SK-N-SH treated with all-trans-retinoic acid at 6 μM for 48 hours (cell line): Measurements from ENCODE around the gene CAMTA2.
"Not testable (repeated sequence)": the region's sequence is repeated elsewhere in the genome, so short reads cannot be mapped to it uniquely, and the experiment has no call there.

Experiments
- ATAC-seq: fragments of 200-7000 bp; cut with Tn5 transposase; 3 replicates; pipeline ENCODE4 v1.9.1; 2020; ENCODE audit warnings: mild to moderate bottlenecking, moderate library complexity
- ARNTL ChIP-seq: fragments of 450-650 bp; formaldehyde crosslinking; IDR thresholded peaks from 2 replicates; pipeline ENCODE4 v1.5.0; 2020; ENCODE audit warnings: low read depth, mild to moderate bottlenecking, moderate library complexity, borderline replicate concordance
- CREB5 ChIP-seq: fragments of 250-450 bp; sonication (Bioruptor Pico); IDR thresholded peaks from 2 replicates; pipeline ENCODE4 v1.5.1; 2020; ENCODE audit warnings: low read depth, mild to moderate bottlenecking, moderate library complexity
- CSDC2 ChIP-seq: fragments of 250-450 bp; sonication (Bioruptor Pico); IDR thresholded peaks from 2 replicates; pipeline ENCODE4 v1.5.0; 2020; ENCODE audit warnings: mild to moderate bottlenecking, moderate library complexity
- ESRRG ChIP-seq: fragments of 250-450 bp; sonication (Bioruptor Pico); IDR thresholded peaks from 2 replicates; pipeline ENCODE4 v1.6.1; 2021; ENCODE audit warnings: mild to moderate bottlenecking
- PATZ1 ChIP-seq: fragments of 250-450 bp; sonication (Bioruptor Pico); IDR thresholded peaks from 2 replicates; pipeline ENCODE4 v1.8.0; 2020; ENCODE audit warnings: mild to moderate bottlenecking, moderate library complexity, borderline replicate concordance
- POU6F1 ChIP-seq: fragments of 250-450 bp; sonication (Bioruptor Pico); IDR thresholded peaks from 2 replicates; pipeline ENCODE4 v1.8.0; 2021; ENCODE audit warnings: low read depth, mild to moderate bottlenecking, moderate library complexity, borderline replicate concordance
- PPARA ChIP-seq: fragments of 250-450 bp; sonication (Bioruptor Pico); IDR thresholded peaks from 2 replicates; pipeline ENCODE4 v1.5.0; 2020; ENCODE audit warnings: mild to moderate bottlenecking, borderline replicate concordance
- RARB ChIP-seq: fragments of 250-450 bp; sonication (Bioruptor Pico); IDR thresholded peaks from 2 replicates; pipeline ENCODE4 v1.8.0; 2021; ENCODE audit warnings: mild to moderate bottlenecking, moderate library complexity
- SNAI2 ChIP-seq: fragments of 250-450 bp; sonication (Bioruptor Pico); IDR thresholded peaks from 2 replicates; pipeline ENCODE4 v1.5.0; 2020; ENCODE audit warnings: mild to moderate bottlenecking, moderate library complexity
- TCF4 ChIP-seq: fragments of 250-450 bp; sonication (Bioruptor Pico); IDR thresholded peaks from 2 replicates; pipeline ENCODE4 v1.8.0; 2021; ENCODE audit warnings: mild to moderate bottlenecking, moderate library complexity, borderline replicate concordance
- TOX ChIP-seq: fragments of 250-450 bp; sonication (Bioruptor Pico); IDR thresholded peaks from 2 replicates; pipeline ENCODE4 v1.8.0; 2021; ENCODE audit warnings: mild to moderate bottlenecking, moderate library complexity, borderline replicate concordance
- TSHZ2 ChIP-seq: fragments of 250-450 bp; sonication (Bioruptor Pico); IDR thresholded peaks from 2 replicates; pipeline ENCODE4 v1.5.0; 2020; ENCODE audit warnings: mild to moderate bottlenecking, moderate library complexity
- ZC3H10 ChIP-seq: fragments of 250-450 bp; sonication (Bioruptor Pico); IDR thresholded peaks from 2 replicates; pipeline ENCODE4 v1.5.1; 2021; ENCODE audit warnings: mild to moderate bottlenecking, moderate library complexity
- ZFP3 ChIP-seq: fragments of 250-450 bp; sonication (Bioruptor Pico); IDR thresholded peaks from 2 replicates; pipeline ENCODE4 v1.5.0; 2020; ENCODE audit warnings: mild to moderate bottlenecking, moderate library complexity
- ZFP30 ChIP-seq: fragments of 450-650 bp; formaldehyde crosslinking; IDR thresholded peaks from 2 replicates; pipeline ENCODE4 v1.5.0; 2022; ENCODE audit warnings: mild to moderate bottlenecking, moderate library complexity
- ZNF565 ChIP-seq: fragments of 450-650 bp; formaldehyde crosslinking; conservative IDR thresholded peaks from 2 replicates; pipeline ENCODE4 v1.5.0; 2020; ENCODE audit warnings: low read depth, mild to moderate bottlenecking, moderate library complexity
- ZNF70 ChIP-seq: fragments of 450-650 bp; formaldehyde crosslinking; IDR thresholded peaks from 2 replicates; pipeline ENCODE4 v1.5.0; 2020; ENCODE audit warnings: mild to moderate bottlenecking, moderate library complexity

Gene CAMTA2

GRCh38 chr17:4928881-4929280, 58.6 kb downstream of the CAMTA2 start (continued):
- TF ChIP-seq TSHZ2 (CRISPR knock-in tag) = no peak
- no peak for TF ChIP-seq SNAI2 (CRISPR knock-in tag)

GRCh38 chr17:4926577-4927335, 60.7 kb downstream of the CAMTA2 start:
- not testable (repeated sequence) for ATAC-seq

- TF ChIP-seq POU6F1 (CRISPR knock-in tag) (no peak), RARB (CRISPR knock-in tag) (no peak), ZNF70 (no peak), TSHZ2 (CRISPR knock-in tag) (no peak), PATZ1 (CRISPR knock-in tag) (no peak)
- no peak for ATAC-seq
Observed at GRCh38 chr17:4921320-4921719, 66.2 kb downstream of the CAMTA2 start.

GRCh38 chr17:4920351-4921048, 67.0 kb downstream of the CAMTA2 start:
- ATAC-seq = no peak; the same call in 2 of the 3 replicates
- TF ChIP-seq TOX = no peak
- no peak for TF ChIP-seq ESRRG (CRISPR knock-in tag)
- no peak for TF ChIP-seq PPARA
- TF ChIP-seq ZFP3 (CRISPR knock-in tag) = no peak
- TF ChIP-seq TCF4 (CRISPR knock-in tag) = no peak
- TF ChIP-seq PATZ1 (CRISPR knock-in tag) = no peak
- no peak for TF ChIP-seq ZC3H10 (CRISPR knock-in tag)
- no peak for TF ChIP-seq CSDC2
- no peak for TF ChIP-seq ZNF70
- TF ChIP-seq ZNF565 (CRISPR knock-in tag) = no peak
- TF ChIP-seq ZFP30 (CRISPR knock-in tag) = no peak
- no peak for TF ChIP-seq ARNTL (CRISPR knock-in tag)
- no peak for TF ChIP-seq RARB (CRISPR knock-in tag)
- TF ChIP-seq POU6F1 (CRISPR knock-in tag) = no peak
- no peak for TF ChIP-seq CREB5 (CRISPR knock-in tag)
